GM12875 (cell line): ENCODE measurements around the gene ZMIZ1.

ENCODE experiments used
- H3K4me3 ChIP-seq: one replicate; pipeline ENCODE4 v1.5.1; 2011; ENCODE audit warnings: low read depth, low read length, control low read depth
- TF ChIP-seq, protein P1 (sequence below): IDR thresholded peaks from 2 replicates; pipeline ENCODE4 v1.5.1; 2011; ENCODE audit warnings: low read depth, mild to moderate bottlenecking, control low read depth, inconsistent platforms, low read length, moderate library complexity, borderline replicate concordance; ENCODE audit not compliant: insufficient read depth

Gene ZMIZ1

DNA sequence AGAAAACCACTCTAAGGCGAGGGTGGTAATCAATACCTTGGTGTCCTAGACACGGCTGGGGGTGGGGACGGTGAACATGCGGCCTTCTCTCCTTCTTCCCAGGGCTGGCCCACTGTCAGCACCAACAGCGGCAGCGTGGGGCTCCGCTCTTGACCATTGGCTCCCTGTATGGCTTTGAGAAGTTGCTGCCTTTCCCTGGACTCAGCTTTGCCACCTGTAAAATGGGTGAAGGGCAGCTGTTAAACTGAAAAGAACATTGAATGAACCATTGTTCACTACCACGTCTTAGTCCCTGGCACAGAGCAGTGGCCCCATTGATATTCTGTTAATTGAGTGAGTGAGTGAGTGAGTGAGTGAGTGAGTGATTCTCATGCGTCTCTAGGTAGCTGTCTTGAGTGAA lies 95.3 kb downstream of the ZMIZ1 start:
- TF ChIP-seq, protein P1, sequence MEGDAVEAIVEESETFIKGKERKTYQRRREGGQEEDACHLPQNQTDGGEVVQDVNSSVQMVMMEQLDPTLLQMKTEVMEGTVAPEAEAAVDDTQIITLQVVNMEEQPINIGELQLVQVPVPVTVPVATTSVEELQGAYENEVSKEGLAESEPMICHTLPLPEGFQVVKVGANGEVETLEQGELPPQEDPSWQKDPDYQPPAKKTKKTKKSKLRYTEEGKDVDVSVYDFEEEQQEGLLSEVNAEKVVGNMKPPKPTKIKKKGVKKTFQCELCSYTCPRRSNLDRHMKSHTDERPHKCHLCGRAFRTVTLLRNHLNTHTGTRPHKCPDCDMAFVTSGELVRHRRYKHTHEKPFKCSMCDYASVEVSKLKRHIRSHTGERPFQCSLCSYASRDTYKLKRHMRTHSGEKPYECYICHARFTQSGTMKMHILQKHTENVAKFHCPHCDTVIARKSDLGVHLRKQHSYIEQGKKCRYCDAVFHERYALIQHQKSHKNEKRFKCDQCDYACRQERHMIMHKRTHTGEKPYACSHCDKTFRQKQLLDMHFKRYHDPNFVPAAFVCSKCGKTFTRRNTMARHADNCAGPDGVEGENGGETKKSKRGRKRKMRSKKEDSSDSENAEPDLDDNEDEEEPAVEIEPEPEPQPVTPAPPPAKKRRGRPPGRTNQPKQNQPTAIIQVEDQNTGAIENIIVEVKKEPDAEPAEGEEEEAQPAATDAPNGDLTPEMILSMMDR: no peak
- no peak overlapping the region for H3K4me3 ChIP-seq

GRCh38 chr10:79165070-79165778 lies 96.5 kb downstream of the ZMIZ1 start:
- TF ChIP-seq, protein P1: no peak
- H3K4me3 ChIP-seq: no peak overlapping the region

GRCh38 chr10:79166312-79166721 lies 97.6 kb downstream of the ZMIZ1 start:
- H3K4me3 ChIP-seq: no peak overlapping the region
- TF ChIP-seq, protein P1: no peak

DNA sequence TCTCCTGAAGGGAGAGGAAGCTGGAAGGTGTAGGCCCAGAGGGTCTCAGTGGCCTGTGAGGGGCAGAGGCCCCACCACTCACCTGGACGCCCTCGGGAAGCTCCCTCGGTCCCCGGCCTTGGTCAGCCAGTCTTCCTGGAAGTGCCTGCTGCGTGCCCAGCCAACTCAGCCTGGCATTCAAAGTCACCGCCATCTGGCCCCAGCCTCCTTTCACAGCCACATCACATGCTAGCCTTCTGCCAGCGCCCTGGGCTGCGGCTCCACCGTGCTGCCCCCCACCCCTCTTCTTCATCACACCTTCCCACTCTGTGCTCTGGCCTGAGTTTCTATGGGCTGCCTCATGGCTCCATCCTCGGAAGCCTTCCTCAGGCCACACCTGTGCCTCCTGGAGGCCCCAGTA lies 98.0 kb downstream of the ZMIZ1 start:
- TF ChIP-seq, protein P1: no peak
- no peak overlapping the region for H3K4me3 ChIP-seq

DNA sequence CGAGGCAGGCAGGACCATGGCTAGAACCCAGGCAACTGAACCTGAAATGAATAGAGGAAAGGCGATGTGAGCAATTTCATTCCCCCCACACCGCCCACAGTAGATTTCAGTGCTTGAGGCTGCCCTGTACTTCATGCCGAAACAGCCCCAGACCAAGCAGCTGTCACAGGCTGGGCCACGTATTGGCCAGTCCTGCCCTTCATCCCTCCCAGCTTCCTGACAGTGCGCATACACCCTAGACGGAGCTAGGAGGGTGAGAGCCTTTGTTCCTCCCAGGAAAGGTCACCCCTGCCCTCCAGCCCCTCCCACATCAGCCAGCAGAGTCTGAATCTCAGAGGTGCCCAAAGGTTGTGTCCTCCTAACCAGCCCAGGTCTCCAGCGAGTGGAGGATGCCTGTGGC lies 98.8 kb downstream of the ZMIZ1 start:
- TF ChIP-seq, protein P1: no peak
- no peak overlapping the region for H3K4me3 ChIP-seq

DNA sequence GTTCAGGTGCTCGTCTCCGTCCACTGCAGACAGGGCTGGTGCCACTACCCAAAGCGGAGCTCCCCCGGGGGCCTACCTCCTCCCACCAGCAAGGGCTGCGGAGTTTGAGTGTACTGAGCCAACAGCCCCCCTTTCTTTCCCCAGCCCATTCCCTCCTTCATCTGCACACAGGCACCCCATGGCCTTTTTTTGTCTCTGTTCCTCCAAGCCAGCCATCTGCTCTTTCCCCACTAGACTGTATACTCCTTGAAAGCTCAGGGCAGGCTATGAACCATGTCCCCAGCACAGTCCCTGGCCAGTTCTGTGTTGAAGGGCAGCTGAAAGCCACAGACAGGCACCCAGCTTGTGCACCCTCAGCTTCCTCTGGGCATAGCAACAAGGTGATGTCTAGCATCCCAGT lies 99.4 kb downstream of the ZMIZ1 start:
- TF ChIP-seq, protein P1: no peak
- H3K4me3 ChIP-seq: no peak overlapping the region

GRCh38 chr10:79170226-79170752 lies 101.5 kb downstream of the ZMIZ1 start:
- H3K4me3 ChIP-seq: no peak overlapping the region
- TF ChIP-seq, protein P1: no peak
